GM23338 (cell line): ENCODE results near the gene CT47C1. TPM values are rescaled to one million over a fixed set of nuclear protein-coding genes. Genes with fewer than 3 reads are reported as not detected.

Source experiments
- ATAC-seq: fragments of 200-7000 bp; cut with Tn5 transposase; 3 replicates; pipeline ENCODE4 v1.9.1; 2020
- DNase-seq: peaks from one replicate; pipeline ENCODE4 v3.0.0-alpha.2; 2015; ENCODE audit warnings: low spot score
- H2AFZ ChIP-seq: fragments of 200-600 bp; sonication (generic); 2 replicates; pipeline ENCODE4 v1.8.0; 2016; ENCODE audit warnings: antibody characterized with exemption, mild to moderate bottlenecking, moderate library complexity
- H3F3A ChIP-seq: fragments of 200-600 bp; sonication (generic); replicated peaks from 2 replicates; pipeline ENCODE4 v1.8.0; 2017; ENCODE audit warnings: antibody characterized with exemption, mixed run types, low read depth
- H3K27ac ChIP-seq: fragments of 200-600 bp; sonication (generic); 2 replicates; pipeline ENCODE4 v1.6.1; 2016; ENCODE audit warnings: low read depth
- H3K27me3 ChIP-seq: fragments of 200-600 bp; sonication (generic); 2 replicates; pipeline ENCODE4 v1.8.0; 2016; ENCODE audit warnings: mild to moderate bottlenecking, mixed run types, moderate library complexity; ENCODE audit not compliant: insufficient read depth
- H3K36me3 ChIP-seq: fragments of 200-600 bp; sonication (generic); 2 replicates; pipeline ENCODE4 v1.8.0; 2016; ENCODE audit warnings: mild to moderate bottlenecking; ENCODE audit not compliant: insufficient read depth
- H3K4me1 ChIP-seq: fragments of 200-600 bp; sonication (generic); 2 replicates; pipeline ENCODE4 v1.8.0; 2016; ENCODE audit warnings: mild to moderate bottlenecking, moderate library complexity; ENCODE audit not compliant: insufficient read depth
- H3K4me2 ChIP-seq: fragments of 200-600 bp; sonication (generic); 2 replicates; pipeline ENCODE4 v1.7.1; 2017; ENCODE audit warnings: mixed run types
- H3K4me3 ChIP-seq: fragments of 200-600 bp; sonication (generic); 2 replicates; pipeline ENCODE4 v1.6.1; 2016; ENCODE audit warnings: mixed run types
- H3K79me2 ChIP-seq: fragments of 200-600 bp; sonication (generic); replicated peaks from 2 replicates; pipeline ENCODE4 v1.8.0; 2017; ENCODE audit warnings: mild to moderate bottlenecking; ENCODE audit not compliant: insufficient read depth
- H3K9me2 ChIP-seq: fragments of 200-600 bp; sonication (generic); 2 replicates; pipeline ENCODE4 v1.8.0; 2017; ENCODE audit not compliant: insufficient read depth
- H4K20me1 ChIP-seq: fragments of 200-600 bp; sonication (generic); replicated peaks from 2 replicates; pipeline ENCODE4 v1.8.0; 2017; ENCODE audit warnings: mild to moderate bottlenecking; ENCODE audit not compliant: insufficient read depth
- H3K27ac Mint-ChIP-seq: 2 replicates; pipeline ENCODE4 v1.8.0; 2020; ENCODE audit warnings: inconsistent platforms, mild to moderate bottlenecking, moderate library complexity, mixed read lengths
- H3K27me3 Mint-ChIP-seq: 3 replicates; pipeline ENCODE4 v1.8.0; 2022; ENCODE audit warnings: low read depth, mild to moderate bottlenecking, moderate library complexity, mixed read lengths, inconsistent platforms; ENCODE audit not compliant: insufficient read depth, poor library complexity
- H3K36me3 Mint-ChIP-seq: 3 replicates; pipeline ENCODE4 v1.8.0; 2021; ENCODE audit warnings: low read depth, mild to moderate bottlenecking, inconsistent platforms, moderate library complexity, mixed read lengths
- H3K4me1 Mint-ChIP-seq: 3 replicates; pipeline ENCODE4 v1.8.0; 2020; ENCODE audit warnings: mild to moderate bottlenecking, inconsistent platforms, mixed read lengths
- H3K4me3 Mint-ChIP-seq: 3 replicates; pipeline ENCODE4 v1.8.0; 2021; ENCODE audit warnings: moderate library complexity, mild to moderate bottlenecking, inconsistent platforms, mixed read lengths
- H3K9me3 Mint-ChIP-seq: 3 replicates; pipeline ENCODE4 v1.8.0; 2020; ENCODE audit warnings: moderate library complexity, mild to moderate bottlenecking, inconsistent platforms, mixed read lengths
- CREB1 ChIP-seq: fragments of 250-450 bp; sonication (Bioruptor Pico); IDR thresholded peaks from 2 replicates; pipeline ENCODE4 v1.5.0; 2020; ENCODE audit warnings: low read depth, mild to moderate bottlenecking, moderate library complexity
- CTCF ChIP-seq, 2 experiments: fragments of 200-600 bp in 1 of 2; sonication (generic) in 1 of 2; conservative IDR thresholded peaks; 2 replicates each; pipeline versions ENCODE4 v1.5.1 to v1.6.1; 2016 to 2017; ENCODE audit warnings: antibody characterized with exemption in 2 of 2, low read depth in 2 of 2, mild to moderate bottlenecking in 2 of 2, moderate library complexity in 1 of 2
- EZH2 ChIP-seq: fragments of 200-600 bp; sonication (generic); IDR thresholded peaks from one replicate; pipeline ENCODE4 v1.8.0; 2017; ENCODE audit warnings: antibody characterized with exemption, mild to moderate bottlenecking, low read depth; ENCODE audit not compliant: unreplicated experiment
- EZH2phosphoT487 ChIP-seq: fragments of 200-600 bp; sonication (generic); IDR thresholded peaks from one replicate; pipeline ENCODE4 v1.8.1; 2018; ENCODE audit warnings: antibody characterized with exemption; ENCODE audit not compliant: unreplicated experiment
- JUNB ChIP-seq: IDR thresholded peaks from one replicate; pipeline ENCODE4 v1.6.1; 2016; ENCODE audit warnings: antibody characterized with exemption; ENCODE audit not compliant: unreplicated experiment
- NANOG ChIP-seq: IDR thresholded peaks from 2 replicates; pipeline ENCODE4 v1.6.1; 2016; ENCODE audit warnings: antibody characterized with exemption, borderline replicate concordance
- POLR2AphosphoS5 ChIP-seq: IDR thresholded peaks from 2 replicates; pipeline ENCODE4 v1.6.1; 2016; ENCODE audit warnings: antibody characterized with exemption, low read depth
- REST ChIP-seq: IDR thresholded peaks from one replicate; pipeline ENCODE4 v1.6.1; 2018; ENCODE audit warnings: antibody characterized with exemption; ENCODE audit not compliant: unreplicated experiment
- STAT1 ChIP-seq: IDR thresholded peaks from one replicate; pipeline ENCODE4 v1.6.1; 2016; ENCODE audit warnings: antibody characterized with exemption; ENCODE audit not compliant: unreplicated experiment
- ZNF114 ChIP-seq: fragments of 250-450 bp; sonication (Bioruptor Pico); IDR thresholded peaks from 2 replicates; pipeline ENCODE4 v1.5.0; 2020; ENCODE audit warnings: mild to moderate bottlenecking, moderate library complexity
- ZNF331 ChIP-seq: fragments of 250-450 bp; sonication (Bioruptor Pico); IDR thresholded peaks from 2 replicates; pipeline ENCODE4 v1.5.0; 2020; ENCODE audit warnings: low read depth, mild to moderate bottlenecking, moderate library complexity
- ZNF462 ChIP-seq: fragments of 250-450 bp; sonication (Bioruptor Pico); IDR thresholded peaks from 2 replicates; pipeline ENCODE4 v1.5.0; 2020; ENCODE audit warnings: mild to moderate bottlenecking, moderate library complexity
- polyA plus RNA-seq: library from polyadenylated mRNA; unstranded; fragments of >200 nt; fragmentation: Nextera tagmentation; extraction: Ambion mirVana; gene quantifications from 2 replicates; pipeline ENCODE4 v1.2.1, GENCODE V29; 2016
- total RNA-seq: library from RNA; depleted of rRNA; stranded (reverse); fragments of >200 nt; shearing (Covaris generic); gene quantifications from 2 replicates; pipeline ENCODE4 v1.2.3, GENCODE V29; 2014
- TF ChIP-seq, protein P1 (sequence below): IDR thresholded peaks from 2 replicates; pipeline ENCODE4 v1.6.1; 2016; ENCODE audit warnings: antibody characterized with exemption

The CT47C1 gene
- total and polyA plus RNA-seq, 2 experiments from 2014 or later: not detected

DNA sequence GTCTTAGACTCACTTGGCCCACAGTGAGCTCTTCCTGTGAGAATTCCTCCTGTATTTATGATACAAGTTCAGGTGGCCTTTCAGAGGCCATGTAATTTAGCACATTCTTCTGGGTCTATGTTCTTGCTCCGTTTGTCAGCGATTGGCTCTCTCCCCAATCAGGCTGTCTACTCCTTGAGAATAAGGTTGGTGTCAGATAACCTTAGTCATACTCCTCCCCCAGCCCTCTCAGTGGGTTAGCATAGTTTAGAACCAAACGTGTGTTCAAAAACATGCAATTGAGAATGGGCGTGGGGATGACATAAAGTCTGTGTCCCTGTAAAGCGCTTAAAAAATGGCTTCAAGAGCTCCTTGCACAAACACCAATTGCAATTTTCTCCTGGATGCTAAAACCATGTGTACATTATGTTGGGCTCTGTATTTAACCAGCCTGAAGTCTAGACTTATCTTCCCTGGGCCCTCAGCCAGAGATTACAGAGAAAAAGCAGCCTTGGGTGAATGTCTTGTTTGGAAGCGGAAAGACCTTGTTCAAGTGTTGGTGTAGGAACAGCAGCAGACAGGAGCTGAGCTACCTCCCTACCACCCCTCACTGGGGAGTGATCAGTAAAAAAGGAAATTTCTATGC, 9.9 kb upstream of the CT47C1 start (continued):
- no peak for TF ChIP-seq CTCF (conservative IDR thresholded peaks at IDR 0.05; ENCODE audit: low read depth in 2 of 2)

DNA sequence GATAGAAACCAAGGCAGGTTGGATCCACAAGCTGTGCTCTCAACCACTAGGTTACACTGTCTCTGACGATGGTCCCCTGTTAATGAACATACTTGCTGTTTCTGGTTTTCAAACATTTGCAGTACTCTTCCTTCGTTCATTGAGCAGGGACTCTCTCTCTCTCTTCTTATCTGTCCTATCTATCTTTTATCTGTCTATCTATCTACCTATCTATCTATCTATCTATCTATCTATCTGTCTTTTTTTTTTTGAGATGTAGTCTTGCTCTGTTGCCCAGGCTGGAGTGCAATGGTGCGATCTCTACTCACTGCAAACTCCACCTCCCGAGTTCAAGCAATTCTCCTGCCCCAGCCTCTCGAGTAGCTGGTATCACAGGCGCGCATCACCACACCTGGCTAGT, 9.4 kb upstream of the CT47C1 start:
- Histone ChIP-seq H2AFZ (no peak overlapping the region), H3K4me2 (no peak overlapping the region), H3K9me2 (no peaks in the 10 kb centered on the region), H3K4me3 (no peak overlapping the region), H3K27me3 (no peaks in the 10 kb centered on the region), H4K20me1 (no peaks in the 10 kb centered on the region), H3K4me1 (peaks cover 10% of the 10 kb centered on the region; the same call in 1 of the 2 replicates), H3K36me3 (no peaks in the 10 kb centered on the region), H3K27ac (no peak overlapping the region), H3K79me2 (no peaks in the 10 kb centered on the region), H3F3A (no peaks in the 10 kb centered on the region)
- H3K27me3 Mint-ChIP-seq: no peaks in the 10 kb centered on the region
- H3K27ac Mint-ChIP-seq: no peak overlapping the region
- DNase-seq (no peak), ATAC-seq (no peak)
- H3K4me1 Mint-ChIP-seq: peaks cover 7% of the 10 kb centered on the region; the same call in 2 of the 3 replicates
- no peak overlapping the region for H3K4me3 Mint-ChIP-seq
- no peaks in the 10 kb centered on the region; the same call in 2 of the 3 replicates for H3K9me3 Mint-ChIP-seq
- no peaks in the 10 kb centered on the region for H3K36me3 Mint-ChIP-seq
- TF ChIP-seq, protein P1, sequence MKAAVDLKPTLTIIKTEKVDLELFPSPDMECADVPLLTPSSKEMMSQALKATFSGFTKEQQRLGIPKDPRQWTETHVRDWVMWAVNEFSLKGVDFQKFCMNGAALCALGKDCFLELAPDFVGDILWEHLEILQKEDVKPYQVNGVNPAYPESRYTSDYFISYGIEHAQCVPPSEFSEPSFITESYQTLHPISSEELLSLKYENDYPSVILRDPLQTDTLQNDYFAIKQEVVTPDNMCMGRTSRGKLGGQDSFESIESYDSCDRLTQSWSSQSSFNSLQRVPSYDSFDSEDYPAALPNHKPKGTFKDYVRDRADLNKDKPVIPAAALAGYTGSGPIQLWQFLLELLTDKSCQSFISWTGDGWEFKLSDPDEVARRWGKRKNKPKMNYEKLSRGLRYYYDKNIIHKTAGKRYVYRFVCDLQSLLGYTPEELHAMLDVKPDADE: no peak
- TF ChIP-seq JUNB: no peak
- no peak for TF ChIP-seq EZH2phosphoT487
- no peak for TF ChIP-seq ZNF462
- TF ChIP-seq EZH2: no peak
- no peak for TF ChIP-seq REST
- no peak for TF ChIP-seq ZNF331 (CRISPR knock-in tag)
- no peak for TF ChIP-seq POLR2AphosphoS5
- TF ChIP-seq CREB1 (CRISPR knock-in tag): no peak
- TF ChIP-seq STAT1: no peak
- no peak for TF ChIP-seq NANOG
- no peak for TF ChIP-seq ZNF114 (CRISPR knock-in tag)
